ENCODE data around the gene ABCD1.
"Not testable (repeated sequence)": the region's sequence is repeated elsewhere in the genome, so short reads cannot be mapped to it uniquely, and the experiment has no call there.

The ABCD1 gene

DNA sequence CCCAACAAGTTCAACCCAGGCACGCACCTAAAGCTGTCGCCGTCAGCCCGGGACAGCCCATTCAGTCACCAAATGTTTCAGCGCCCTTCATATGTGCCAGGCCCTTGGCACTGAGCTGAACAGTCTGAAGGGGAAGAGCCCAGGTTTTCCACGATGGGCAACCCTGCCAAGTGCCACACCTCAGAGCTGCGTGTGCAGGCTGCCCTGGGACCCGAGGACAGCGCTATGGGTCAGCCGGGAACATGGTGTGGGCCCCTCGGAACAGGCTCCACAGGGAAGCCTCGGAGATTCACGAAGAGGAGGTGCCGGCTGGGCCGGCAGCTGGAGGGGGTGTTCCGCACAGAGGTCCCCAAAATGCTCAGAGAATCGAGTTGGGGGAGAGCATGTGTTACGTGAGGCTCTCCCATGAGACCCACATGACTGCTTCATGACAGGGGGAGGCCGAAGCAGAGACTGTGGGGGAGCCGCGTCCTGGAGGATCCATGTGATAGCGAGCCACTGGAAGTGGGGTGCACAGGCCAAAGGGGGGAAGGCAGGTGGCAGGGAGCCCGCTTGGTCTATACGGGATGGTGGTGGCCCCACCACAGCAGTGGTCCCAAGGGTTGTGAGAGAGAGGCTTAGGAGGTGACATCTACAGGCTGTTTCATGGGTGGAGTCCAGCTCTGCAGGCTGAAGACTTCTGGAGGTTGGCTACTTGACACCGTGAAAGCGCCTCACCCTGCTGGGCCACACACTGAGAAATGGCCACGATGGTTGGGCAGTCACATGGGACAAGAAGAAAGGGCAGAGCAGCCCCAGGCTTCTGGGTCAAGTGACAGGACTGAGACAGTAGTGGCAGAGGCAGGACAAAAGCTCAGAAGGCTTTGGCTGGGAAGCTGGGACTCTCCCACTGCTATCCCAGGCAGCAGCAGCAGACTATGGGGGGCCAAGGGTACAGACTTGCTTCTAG, 14.7 kb upstream of the ABCD1 start:
- no peak for DNase-seq (ENCODE audit: low read depth, low spot score)

DNA sequence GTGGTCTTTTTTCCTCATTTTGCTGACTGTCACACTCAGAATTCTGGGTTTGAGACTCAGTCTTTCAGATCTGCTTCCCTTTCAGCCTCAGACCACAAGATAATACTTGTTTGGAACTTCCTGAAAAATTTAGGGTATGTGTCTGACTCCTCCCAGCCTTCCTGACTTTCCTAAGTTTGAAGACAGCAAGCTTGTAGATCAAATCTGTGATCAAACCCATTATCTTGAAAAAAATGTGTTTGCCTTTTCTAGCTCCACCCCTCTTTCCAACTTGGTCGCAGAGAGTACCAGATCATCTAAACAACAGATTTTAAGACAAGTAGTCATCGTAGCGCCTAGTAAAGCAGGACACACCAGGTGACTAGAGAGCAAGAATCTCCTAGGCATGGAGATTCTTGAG, 10.4 kb upstream of the ABCD1 start:
- DNase-seq (ENCODE audit: low read depth, low spot score) = no peak

- DNase-seq (ENCODE audit: low read depth, low spot score) = no peak
Measured at GRCh38 chrX:153717445-153717844, 7.2 kb upstream of the ABCD1 start.

- DNase-seq (ENCODE audit: low read depth, low spot score) = no peak
Measured at GRCh38 chrX:153719238-153719637, 5.4 kb upstream of the ABCD1 start.

DNA sequence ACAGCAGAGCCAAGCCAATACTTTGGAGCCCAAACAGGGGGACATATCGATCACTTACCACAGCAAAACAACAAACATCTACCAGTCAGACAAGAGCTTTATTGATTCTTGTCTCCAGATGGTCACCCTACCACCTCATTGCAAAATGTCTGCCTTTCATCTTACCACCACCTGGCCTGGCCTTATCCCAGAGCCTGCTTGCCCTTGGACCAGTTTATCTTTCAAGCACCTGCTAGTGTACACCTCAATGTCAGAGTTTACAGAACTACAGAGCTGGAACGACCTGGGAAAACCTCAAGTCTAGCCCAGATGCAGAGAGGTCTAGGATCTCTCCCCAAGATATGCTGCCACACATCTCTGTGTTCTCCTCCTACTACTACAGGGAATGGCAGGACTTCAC, 5.0 kb upstream of the ABCD1 start:
- DNase-seq (ENCODE audit: low read depth, low spot score) = no peak

GRCh38 chrX:153722704-153723350, 1.8 kb upstream of the ABCD1 start:
- DNase-seq (ENCODE audit: low read depth, low spot score) = no peak

- no peak for DNase-seq (ENCODE audit: low read depth, low spot score)
Measured at GRCh38 chrX:153723351-153724251, 1.1 kb upstream of the ABCD1 start.

DNA sequence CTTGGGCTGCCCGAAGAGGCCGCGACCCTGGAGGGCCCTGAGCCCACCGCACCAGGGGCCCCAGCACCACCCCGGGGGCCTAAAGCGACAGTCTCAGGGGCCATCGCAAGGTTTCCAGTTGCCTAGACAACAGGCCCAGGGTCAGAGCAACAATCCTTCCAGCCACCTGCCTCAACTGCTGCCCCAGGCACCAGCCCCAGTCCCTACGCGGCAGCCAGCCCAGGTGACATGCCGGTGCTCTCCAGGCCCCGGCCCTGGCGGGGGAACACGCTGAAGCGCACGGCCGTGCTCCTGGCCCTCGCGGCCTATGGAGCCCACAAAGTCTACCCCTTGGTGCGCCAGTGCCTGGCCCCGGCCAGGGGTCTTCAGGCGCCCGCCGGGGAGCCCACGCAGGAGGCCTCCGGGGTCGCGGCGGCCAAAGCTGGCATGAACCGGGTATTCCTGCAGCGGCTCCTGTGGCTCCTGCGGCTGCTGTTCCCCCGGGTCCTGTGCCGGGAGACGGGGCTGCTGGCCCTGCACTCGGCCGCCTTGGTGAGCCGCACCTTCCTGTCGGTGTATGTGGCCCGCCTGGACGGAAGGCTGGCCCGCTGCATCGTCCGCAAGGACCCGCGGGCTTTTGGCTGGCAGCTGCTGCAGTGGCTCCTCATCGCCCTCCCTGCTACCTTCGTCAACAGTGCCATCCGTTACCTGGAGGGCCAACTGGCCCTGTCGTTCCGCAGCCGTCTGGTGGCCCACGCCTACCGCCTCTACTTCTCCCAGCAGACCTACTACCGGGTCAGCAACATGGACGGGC, 579 bp downstream of the ABCD1 start:
- no peak for DNase-seq (ENCODE audit: low read depth, low spot score)

DNA sequence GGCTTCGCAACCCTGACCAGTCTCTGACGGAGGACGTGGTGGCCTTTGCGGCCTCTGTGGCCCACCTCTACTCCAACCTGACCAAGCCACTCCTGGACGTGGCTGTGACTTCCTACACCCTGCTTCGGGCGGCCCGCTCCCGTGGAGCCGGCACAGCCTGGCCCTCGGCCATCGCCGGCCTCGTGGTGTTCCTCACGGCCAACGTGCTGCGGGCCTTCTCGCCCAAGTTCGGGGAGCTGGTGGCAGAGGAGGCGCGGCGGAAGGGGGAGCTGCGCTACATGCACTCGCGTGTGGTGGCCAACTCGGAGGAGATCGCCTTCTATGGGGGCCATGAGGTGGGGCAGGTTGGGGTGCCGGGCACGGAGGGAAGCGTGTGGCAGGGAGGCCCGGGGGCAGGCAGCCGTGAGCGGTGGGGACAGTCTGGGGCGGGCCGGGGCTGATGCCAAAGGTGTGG, 1.2 kb downstream of the ABCD1 start:
- no peak for DNase-seq (ENCODE audit: low read depth, low spot score)

- DNase-seq (ENCODE audit: low read depth, low spot score) = no peak
Measured at GRCh38 chrX:153726286-153727122, 1.8 kb downstream of the ABCD1 start.

DNA sequence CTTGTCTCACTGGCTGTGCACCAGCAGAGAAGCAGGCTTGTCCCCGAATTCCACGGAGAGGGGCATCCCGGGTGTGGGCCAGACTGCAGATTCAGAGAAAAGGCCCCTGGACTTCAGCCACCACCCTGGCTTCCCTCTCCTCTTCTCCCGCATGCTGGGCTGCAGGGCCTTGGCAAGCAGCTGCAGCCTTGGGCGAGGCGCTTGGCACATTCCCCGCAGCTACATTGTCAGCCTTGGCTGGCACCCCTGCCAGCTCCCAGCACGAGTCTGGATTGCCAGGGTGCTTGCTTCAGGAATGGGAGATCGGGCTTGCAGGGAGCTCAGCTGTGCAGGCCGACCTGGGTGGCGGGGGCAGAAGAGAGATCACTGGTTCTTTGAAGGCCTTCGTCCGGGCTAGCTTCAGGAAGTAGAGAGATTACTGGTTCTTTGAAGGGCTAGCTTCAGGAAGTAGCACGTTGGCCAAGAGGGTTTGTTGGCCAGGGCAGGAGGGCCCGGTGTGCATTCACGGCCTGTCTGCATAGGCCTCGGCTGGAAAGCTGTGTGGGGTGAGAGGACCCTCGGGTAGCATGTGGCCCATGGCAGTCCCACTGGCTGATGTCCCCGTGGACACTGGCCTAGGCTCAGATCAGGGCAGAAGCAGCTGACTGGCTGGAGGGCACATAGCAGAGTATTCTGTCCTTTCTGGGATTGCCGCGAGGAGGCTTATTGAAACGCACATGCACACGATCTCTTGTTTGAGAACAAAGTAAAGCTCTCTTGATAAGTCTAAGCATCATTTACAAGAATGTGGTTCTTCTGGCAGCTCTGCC, 2.7 kb downstream of the ABCD1 start:
- no peak for DNase-seq (ENCODE audit: low read depth, low spot score)

GRCh38 chrX:153728095-153728494, 3.4 kb downstream of the ABCD1 start:
- DNase-seq (ENCODE audit: low read depth, low spot score) = no peak

DNA sequence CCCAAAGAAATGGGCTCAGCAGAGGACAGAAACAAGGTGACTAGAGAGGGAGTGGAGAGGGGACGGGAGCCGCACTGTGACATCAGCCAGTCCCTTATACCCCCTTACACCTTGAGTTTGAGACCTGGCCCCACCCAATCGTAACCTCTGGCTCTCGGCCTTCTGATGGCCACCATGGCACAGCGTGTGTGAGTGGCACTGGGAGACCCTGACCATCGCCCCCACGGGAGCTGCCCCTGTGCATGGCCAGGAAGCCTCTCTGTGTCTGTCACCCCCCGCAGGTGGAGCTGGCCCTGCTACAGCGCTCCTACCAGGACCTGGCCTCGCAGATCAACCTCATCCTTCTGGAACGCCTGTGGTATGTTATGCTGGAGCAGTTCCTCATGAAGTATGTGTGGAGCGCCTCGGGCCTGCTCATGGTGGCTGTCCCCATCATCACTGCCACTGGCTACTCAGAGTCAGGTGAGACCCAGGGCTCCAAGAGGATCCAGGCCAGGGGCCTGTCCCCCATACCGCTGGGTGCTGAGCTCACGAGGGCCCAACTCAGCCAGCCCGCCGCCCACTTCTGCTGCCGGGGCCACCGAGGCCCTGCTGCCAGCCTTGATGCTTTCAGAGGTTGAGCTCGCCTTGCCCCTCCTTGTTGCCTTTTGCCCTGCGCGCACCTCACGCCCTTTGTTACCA, 4.4 kb downstream of the ABCD1 start:
- no peak for DNase-seq (ENCODE audit: low read depth, low spot score)

DNA sequence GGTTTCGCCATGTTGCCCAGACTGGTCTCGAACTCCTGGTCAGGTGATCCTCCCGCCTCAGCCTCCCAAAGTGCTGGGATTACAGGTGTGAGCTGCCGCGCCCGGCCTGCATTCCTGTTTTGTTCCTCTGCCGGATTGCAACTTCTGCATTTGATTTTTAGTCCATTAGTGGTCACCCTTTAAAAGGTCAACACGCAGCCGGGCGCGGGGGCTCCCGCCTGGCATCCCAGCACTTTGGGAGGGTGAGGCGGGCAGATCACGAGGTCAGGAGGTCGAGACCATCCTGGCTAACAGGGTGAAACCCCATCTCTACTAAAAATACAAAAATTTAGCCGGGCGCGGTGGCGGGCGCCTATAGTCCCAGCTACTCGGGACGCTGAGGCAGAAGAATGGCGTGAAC, 5.5 kb downstream of the ABCD1 start:
- not testable (repeated sequence) for DNase-seq (ENCODE audit: low read depth, low spot score)

DNA sequence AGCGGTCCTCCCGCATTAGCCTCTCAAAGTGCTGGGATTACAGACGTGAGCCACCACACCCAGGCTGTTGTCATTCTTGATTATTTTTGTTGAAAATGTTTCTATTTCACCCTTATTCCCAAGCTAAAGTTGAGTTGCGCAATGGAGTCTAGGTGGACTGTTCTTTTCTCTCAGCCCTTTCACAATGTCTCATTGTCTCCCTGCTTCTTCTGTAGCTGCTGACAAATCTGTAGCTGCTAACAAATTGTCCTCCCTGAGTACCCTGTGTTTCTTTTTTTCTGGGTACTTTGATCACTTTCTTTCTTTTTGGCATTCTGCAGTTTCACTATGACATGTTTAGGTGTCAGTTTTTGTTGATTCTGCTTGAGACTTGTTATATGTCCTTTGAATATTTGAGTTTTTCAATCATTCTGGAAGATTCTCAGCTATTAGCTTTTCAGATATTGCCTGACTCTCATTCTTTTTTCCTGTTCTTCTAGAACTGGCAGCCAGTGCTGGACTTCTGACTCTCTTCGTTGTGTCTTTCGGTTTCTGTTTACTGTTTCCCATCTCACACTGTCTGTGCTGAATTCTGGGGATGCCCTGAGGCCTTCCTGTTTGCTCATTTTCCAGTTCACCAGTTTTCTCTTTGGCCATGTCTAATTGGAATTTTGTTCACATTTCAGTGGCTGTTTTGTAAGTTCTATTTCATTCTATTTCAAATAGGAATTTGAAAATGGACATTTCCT, 6.6 kb downstream of the ABCD1 start:
- DNase-seq (ENCODE audit: low read depth, low spot score) = no peak

- DNase-seq (ENCODE audit: low read depth, low spot score) = no peak
Measured at GRCh38 chrX:153731845-153732215, 7.2 kb downstream of the ABCD1 start.

GRCh38 chrX:153732401-153732800, 7.7 kb downstream of the ABCD1 start:
- no peak for DNase-seq (ENCODE audit: low read depth, low spot score)

DNA sequence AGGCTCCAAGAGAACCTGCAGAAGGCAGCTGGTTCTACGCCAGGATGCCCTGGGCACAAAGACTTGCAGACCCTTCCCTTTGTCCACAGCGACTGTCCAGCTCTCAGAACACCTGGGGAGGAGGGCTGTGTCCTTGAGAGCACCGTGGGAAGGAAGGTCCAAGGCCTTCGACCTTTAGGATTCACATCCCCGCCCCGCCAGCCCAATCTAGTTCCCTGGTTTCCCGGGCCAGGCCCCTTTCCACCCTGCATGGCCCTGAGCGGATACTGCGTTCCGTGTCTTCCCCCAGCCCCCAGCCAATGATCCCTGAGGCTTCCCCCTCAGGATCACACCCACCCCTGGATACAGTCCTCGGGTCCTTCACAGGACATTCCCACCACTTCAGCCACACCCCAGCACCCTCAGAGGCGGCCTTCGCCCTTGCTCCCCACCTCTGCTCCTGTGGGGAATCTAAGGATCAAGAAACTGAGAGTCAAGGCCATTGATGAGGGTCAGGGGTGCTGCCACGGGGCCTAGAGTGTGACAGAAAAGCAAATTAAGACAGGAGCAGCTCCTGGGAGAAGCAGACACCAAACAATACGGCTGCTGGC, 9.1 kb downstream of the ABCD1 start:
- DNase-seq (ENCODE audit: low read depth, low spot score) = no peak
